Measurements from ENCODE around the gene AIG1.

AIG1 gene

GRCh38 chr6:143169440-143169839 is 108.8 kb downstream of the AIG1 start:
- no peak for DNase-seq

- no peak for DNase-seq
Observed at GRCh38 chr6:143174516-143174915, 113.8 kb downstream of the AIG1 start.

- DNase-seq = no peak
Observed at GRCh38 chr6:143174951-143175350, 114.3 kb downstream of the AIG1 start.

DNA sequence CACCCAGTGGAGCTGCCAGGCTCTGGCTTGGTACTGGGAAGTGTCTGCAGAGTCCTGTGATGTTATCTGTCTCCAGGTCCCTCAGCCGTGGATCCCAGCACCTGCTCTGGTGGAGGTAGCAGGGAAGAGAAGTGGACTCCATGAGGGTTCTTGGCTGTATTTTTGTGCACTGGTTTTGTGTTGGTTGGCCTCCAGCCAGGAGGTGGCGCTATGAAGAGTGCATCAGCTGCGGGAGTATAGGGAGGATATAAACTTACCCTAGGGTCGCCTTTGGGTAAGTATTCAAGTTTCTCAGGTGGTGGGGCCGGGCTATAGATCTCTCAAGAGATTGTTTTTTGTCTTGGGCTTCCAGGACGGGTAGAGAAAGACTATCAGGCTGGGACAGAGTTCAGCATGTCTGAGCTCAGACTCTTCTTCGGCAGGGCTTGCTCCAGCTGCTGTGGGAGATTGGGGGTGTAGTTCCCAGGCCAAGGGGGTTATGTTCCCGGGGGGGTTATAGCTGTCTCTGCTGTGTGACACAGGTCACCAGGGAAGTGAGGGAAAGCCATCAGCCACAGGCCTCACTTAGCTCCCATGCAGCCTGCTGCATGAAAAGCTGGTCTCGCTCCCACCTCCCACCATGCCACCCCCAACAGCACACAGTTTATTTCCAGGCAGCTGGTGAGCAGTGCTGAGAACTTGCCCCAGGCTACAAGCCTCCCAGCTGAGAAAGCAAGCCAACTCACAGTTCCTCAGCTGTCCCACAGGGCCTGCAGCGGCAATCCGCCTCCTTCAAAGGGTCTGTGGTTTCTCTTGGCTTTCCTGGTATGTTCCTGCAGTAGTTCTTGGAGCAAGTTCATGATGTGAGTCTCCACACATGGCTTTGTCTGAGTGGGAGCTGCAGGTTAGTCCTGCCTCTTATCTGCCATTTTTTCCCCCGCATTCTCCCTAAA is 115.7 kb downstream of the AIG1 start:
- DNase-seq = no peak

- no peak for DNase-seq
Observed at GRCh38 chr6:143177706-143178105, 117.0 kb downstream of the AIG1 start.

DNA sequence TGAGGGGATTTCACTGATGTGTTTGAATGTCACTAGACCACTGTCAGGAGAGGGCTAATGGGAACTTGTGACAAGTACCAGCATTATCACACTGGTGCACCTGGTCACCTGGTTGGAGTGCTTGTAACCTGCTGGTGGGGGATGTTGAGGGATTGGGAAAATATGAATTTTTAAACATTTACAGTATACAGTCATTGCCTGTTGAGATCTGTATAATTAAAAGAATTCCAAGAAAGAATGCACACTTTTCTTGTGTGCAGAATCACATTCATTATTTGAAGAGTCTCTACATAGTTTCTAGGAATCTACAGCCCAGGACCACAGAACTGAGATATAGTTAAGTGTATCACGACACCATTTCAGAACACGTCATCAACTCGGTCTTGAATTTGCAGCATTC is 118.4 kb downstream of the AIG1 start:
- DNase-seq = no peak

GRCh38 chr6:143179901-143180612 is 119.4 kb downstream of the AIG1 start:
- no peak for DNase-seq

DNA sequence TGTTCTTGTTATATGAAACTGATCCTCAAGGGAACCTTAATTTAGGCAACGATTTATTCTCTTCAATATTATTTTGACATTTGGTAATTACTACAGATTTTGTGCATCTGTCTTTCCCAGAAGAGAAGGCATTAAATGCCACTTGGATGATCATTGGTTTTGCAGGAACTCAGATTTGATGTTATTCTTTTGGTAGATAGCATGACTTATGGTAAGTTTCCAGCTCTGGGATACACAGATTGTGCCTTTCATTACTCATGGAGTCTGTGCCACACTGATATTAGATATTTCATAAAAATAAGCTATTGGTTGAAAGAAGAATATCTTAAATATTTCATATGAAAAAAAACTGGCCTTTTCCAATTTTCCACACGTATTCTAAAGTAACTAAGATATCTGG is 120.1 kb downstream of the AIG1 start:
- DNase-seq = no peak

DNA sequence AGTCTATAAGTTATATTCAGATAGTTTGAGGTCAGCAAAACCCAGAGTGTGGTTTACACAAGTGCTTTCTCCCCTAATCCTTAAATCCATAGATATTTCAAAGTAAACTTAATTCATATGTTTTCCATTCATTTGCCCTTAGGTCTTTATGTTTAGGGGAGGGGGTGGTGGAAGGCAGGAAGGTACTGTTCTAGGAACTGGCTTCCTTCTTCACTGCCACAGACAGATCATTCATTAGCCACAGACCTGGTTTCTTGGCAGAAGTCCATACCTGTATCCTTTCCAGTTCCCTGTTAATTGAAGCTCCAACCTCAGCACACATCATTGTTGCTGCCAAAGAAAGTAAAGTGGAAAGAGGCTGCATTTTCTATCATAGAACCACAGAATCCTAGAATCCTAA is 123.0 kb downstream of the AIG1 start:
- DNase-seq = no peak

DNA sequence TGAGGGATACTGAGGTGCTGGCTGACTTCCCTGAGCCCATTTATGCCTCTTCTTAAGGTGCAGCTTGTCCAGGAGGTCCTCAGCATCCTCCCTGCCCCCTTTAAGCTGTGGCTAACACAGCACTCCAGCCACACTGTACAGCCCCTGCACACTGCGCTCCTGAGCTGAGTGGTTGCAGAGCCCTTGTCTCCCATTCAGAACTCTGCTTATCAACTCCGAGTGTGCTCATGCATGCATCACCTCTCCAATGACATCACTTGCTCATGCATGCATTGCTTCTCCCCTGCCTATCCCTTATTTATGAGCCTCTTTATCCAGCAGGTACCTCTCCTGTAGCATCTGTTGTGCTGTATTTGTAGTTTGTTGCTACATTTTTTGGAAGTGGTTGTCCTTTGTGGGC is 124.6 kb downstream of the AIG1 start:
- no peak for DNase-seq

- no peak for DNase-seq
Observed at GRCh38 chr6:143187238-143187923, 126.7 kb downstream of the AIG1 start.

GRCh38 chr6:143188292-143188691 is 127.6 kb downstream of the AIG1 start:
- no peak for DNase-seq

GRCh38 chr6:143191361-143191760 is 130.7 kb downstream of the AIG1 start:
- no peak for DNase-seq

DNA sequence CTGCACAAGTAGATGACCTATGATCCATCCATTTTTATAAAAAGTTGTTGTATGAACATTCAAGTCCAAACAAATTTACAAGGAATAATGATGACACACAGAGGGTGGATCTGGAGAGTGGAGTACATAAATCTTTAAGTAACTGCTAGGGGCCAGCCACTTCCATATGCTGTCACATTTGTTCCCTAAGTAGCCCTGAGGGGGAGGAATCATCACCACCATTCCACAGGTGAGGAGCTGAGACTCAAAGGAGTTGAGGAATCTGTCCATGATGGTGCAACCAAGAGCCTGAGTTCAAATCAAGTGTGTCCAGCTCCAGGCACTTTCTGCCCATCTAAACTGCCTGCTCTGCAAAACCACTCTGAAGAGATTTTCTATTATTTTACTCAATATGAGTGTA is 132.1 kb downstream of the AIG1 start:
- DNase-seq = no peak

- no peak for DNase-seq
Observed at GRCh38 chr6:143193571-143194094, 132.9 kb downstream of the AIG1 start.

DNA sequence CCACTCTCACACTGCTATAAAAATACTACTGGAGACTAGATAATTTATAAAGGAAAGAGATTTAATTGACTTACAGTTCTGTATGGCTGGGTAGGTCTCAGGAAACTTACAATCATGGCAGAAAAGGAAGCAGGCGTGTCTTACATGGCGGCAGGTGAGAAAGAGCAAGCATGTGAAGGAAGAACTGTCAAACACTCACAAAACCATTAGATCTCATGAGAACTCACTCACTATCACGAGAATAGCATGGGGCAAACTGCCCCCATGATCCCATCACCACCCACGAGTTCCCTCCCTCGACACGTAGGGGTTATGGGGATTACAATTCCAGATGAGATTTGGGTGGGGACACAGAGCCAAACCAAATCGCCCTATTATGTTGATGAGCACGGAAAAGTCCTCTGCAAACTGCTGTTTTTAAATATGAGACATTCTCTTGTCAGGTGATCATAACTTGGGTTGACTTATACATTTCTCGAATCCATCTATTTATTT is 133.5 kb downstream of the AIG1 start:
- no peak for DNase-seq

GRCh38 chr6:143195349-143195845 is 134.7 kb downstream of the AIG1 start:
- DNase-seq = no peak

- DNase-seq = no peak
Observed at GRCh38 chr6:143196525-143197225, 136.0 kb downstream of the AIG1 start.

GRCh38 chr6:143197377-143197776 is 136.7 kb downstream of the AIG1 start:
- DNase-seq = no peak

DNA sequence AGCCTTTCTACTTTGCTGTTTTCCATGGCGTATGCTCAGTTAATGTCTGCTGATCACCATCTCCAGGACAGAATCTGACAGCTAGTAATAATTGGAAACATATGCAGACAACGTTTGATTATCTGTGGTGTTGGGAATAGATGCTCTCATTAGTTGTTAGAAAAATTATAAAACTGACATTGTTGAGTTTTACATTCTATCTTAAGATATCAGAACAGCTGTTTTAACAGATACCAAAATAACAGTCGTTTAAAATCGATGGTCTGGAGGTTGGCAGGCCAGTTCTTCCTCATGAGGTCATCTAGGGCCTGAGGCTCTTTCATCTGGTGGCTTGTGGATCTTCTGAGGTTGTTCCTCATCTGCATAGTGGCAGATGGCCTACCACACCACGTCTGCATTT is 137.6 kb downstream of the AIG1 start:
- DNase-seq = no peak

DNA sequence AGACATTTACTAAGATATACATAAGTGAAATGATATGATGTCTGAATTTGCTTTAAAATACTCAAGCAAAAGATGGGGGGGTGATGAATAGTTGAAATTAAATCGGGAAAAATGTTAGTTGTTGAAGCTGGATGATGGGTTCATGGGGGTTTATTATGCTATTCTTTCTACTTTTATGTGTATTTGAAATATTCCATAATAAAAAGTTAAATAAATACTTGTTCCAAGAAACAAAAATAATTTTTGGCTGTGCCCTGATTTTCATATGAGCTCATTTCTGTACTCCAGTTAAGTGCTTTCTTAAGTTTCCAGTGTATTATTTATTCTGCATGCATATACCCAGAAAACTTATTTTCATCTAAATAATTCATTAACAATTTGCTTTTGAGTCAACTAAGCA is 138.6 kb downstream of the AIG1 start:
- no peak for DNase-seq

- no peak for DNase-seq
Observed at GRCh38 chr6:143200167-143200770, 139.6 kb downstream of the AIG1 start.

Data from CD4-positive, alpha-beta T cell treated with Interferon alpha-2 for 1 hour (primary cell).